ENCODE data around the gene FAM174B. TPM values are rescaled to one million over a fixed set of nuclear protein-coding genes. Genes with fewer than 3 reads are reported as not detected.
A peak's percentile ranks its signal among the peaks of the same experiment; 100 is the strongest.

The FAM174B gene
- total RNA-seq, result 9.3 and 9.6 TPM in 2 replicates

- TF ChIP-seq CTCF (conservative IDR thresholded peaks at IDR 0.05; ENCODE audit: low read depth, low read length), result no peak
- H3K4me3 ChIP-seq (ENCODE audit: low read depth, low read length), result peak within 1 kb of the TSS; percentile 51
- no peak for DNase-seq (ENCODE audit: low read depth)
Observed at GRCh38 chr15:92655178-92655995, at the start of gene FAM174B. TSS of gene FAM174B (minus strand) at chr15:92655775.

- no peak overlapping the region for H3K4me3 ChIP-seq (ENCODE audit: low read depth, low read length)
- no peak for TF ChIP-seq CTCF (conservative IDR thresholded peaks at IDR 0.05; ENCODE audit: low read depth, low read length)
- no peak for DNase-seq (ENCODE audit: low read depth)
Observed at GRCh38 chr15:92696096-92696495, 40.5 kb upstream of the FAM174B start.

- DNase-seq (ENCODE audit: low read depth), result no peak
Observed at GRCh38 chr15:92693691-92694331, 38.2 kb upstream of the FAM174B start.

GRCh38 chr15:92690395-92690794 lies 34.8 kb upstream of the FAM174B start:
- TF ChIP-seq CTCF (conservative IDR thresholded peaks at IDR 0.05; ENCODE audit: low read depth, low read length), result no peak
- no peak for DNase-seq (ENCODE audit: low read depth)
- no peak overlapping the region for H3K4me3 ChIP-seq (ENCODE audit: low read depth, low read length)

More at GRCh38 chr15:92693691-92694331, 38.2 kb upstream of the FAM174B start:
- no peak overlapping the region for H3K4me3 ChIP-seq (ENCODE audit: low read depth, low read length)
- peak; percentile 63 for TF ChIP-seq CTCF (conservative IDR thresholded peaks at IDR 0.05; ENCODE audit: low read depth, low read length)

- TF ChIP-seq CTCF (conservative IDR thresholded peaks at IDR 0.05; ENCODE audit: low read depth, low read length), result no peak
- no peak for DNase-seq (ENCODE audit: low read depth)
- H3K4me3 ChIP-seq (ENCODE audit: low read depth, low read length), result no peak overlapping the region
Observed at GRCh38 chr15:92687746-92688145, 32.2 kb upstream of the FAM174B start.

GRCh38 chr15:92687195-92687602 lies 31.6 kb upstream of the FAM174B start:
- no peak for TF ChIP-seq CTCF (conservative IDR thresholded peaks at IDR 0.05; ENCODE audit: low read depth, low read length)
- H3K4me3 ChIP-seq (ENCODE audit: low read depth, low read length), result no peak overlapping the region
- DNase-seq (ENCODE audit: low read depth), result peak; percentile 23

All from epithelial cell of proximal tubule (primary cell).